OCI-LY7 (cell line): ENCODE measurements around the gene KLK8. TPM values are rescaled to one million over a fixed set of nuclear protein-coding genes. Genes with fewer than 3 reads are reported as not detected.

ENCODE experiments used
- BruUV-seq: library from RNA; stranded (reverse); fragments of 400-500 nt; replicated peaks from 2 replicates; lab custom pipeline; 2021; lab: Mats Ljungman, UMichigan
- CTCF ChIA-PET: fragments of 300-600 bp; sonication (Branson Sonifier 250); formaldehyde crosslinking; loops from one replicate; lab custom pipeline; 2022; ENCODE audit warnings: antibody characterized with exemption; ENCODE audit not compliant: unreplicated experiment; lab: Charles Lee
- POLR2A ChIA-PET: fragments of 300-600 bp; sonication (Branson Sonifier 250); formaldehyde crosslinking; loops from one replicate; lab custom pipeline; 2022; ENCODE audit warnings: antibody characterized with exemption; lab: Charles Lee
- DNase-seq: peaks from one replicate; pipeline ENCODE4 v3.0.0-alpha.2; 2015; ENCODE audit warnings: low spot score
- H2AFZ ChIP-seq: fragments of 200-600 bp; sonication (generic), shearing (Covaris generic); 2 replicates; pipeline ENCODE4 v1.6.1; 2014; ENCODE audit warnings: mild to moderate bottlenecking, antibody characterized with exemption, low read length, moderate library complexity
- H3K27ac ChIP-seq: fragments of 200-600 bp; sonication (generic); 2 replicates; pipeline ENCODE4 v1.5.1; 2014; ENCODE audit warnings: mixed run types, low read depth, mild to moderate bottlenecking, moderate library complexity, low read length, inconsistent platforms; ENCODE audit not compliant: poor library complexity, severe bottlenecking
- H3K36me3 ChIP-seq: fragments of 200-600 bp; sonication (generic); 2 replicates; pipeline ENCODE4 v1.6.1; 2014; ENCODE audit warnings: mild to moderate bottlenecking, antibody characterized with exemption, low read length, moderate library complexity, mixed read lengths; ENCODE audit not compliant: insufficient read depth
- H3K4me1 ChIP-seq: fragments of 200-600 bp; sonication (generic); 2 replicates; pipeline ENCODE4 v1.5.1; 2014; ENCODE audit warnings: mild to moderate bottlenecking, low read length; ENCODE audit not compliant: insufficient read depth, poor library complexity, severe bottlenecking
- H3K4me2 ChIP-seq: fragments of 200-600 bp; sonication (generic); 2 replicates; pipeline ENCODE4 v1.6.1; 2014; ENCODE audit warnings: mild to moderate bottlenecking, low read length
- H3K4me3 ChIP-seq: fragments of 200-600 bp; sonication (generic); 2 replicates; pipeline ENCODE4 v1.5.1; 2014; ENCODE audit warnings: mild to moderate bottlenecking, low read depth, low read length; ENCODE audit not compliant: poor library complexity, severe bottlenecking
- H3K79me2 ChIP-seq: fragments of 200-600 bp; sonication (generic); 2 replicates; pipeline ENCODE4 v1.6.1; 2016; ENCODE audit warnings: low read depth, mild to moderate bottlenecking, low read length, moderate library complexity, mixed read lengths; ENCODE audit not compliant: insufficient read depth
- H3K9me2 ChIP-seq: fragments of 200-600 bp; sonication (generic); 2 replicates; pipeline ENCODE4 v1.6.1; 2016; ENCODE audit warnings: mild to moderate bottlenecking, low read length, mixed read lengths; ENCODE audit not compliant: insufficient read depth
- H3K9me3 ChIP-seq: fragments of 200-600 bp; sonication (generic); 2 replicates; pipeline ENCODE4 v1.6.1; 2014; ENCODE audit warnings: mild to moderate bottlenecking, mixed run types, low read length, mixed read lengths
- H4K20me1 ChIP-seq: fragments of 200-600 bp; sonication (generic); 2 replicates; pipeline ENCODE4 v1.6.1; 2014; ENCODE audit warnings: mild to moderate bottlenecking, antibody characterized with exemption, low read length, moderate library complexity, mixed read lengths; ENCODE audit not compliant: insufficient read depth
- EZH2phosphoT487 ChIP-seq: fragments of 200-600 bp; sonication (generic); IDR thresholded peaks from 2 replicates; pipeline ENCODE4 v1.6.1; 2018; ENCODE audit warnings: low read depth, borderline replicate concordance, mild to moderate bottlenecking, mixed run types, antibody characterized with exemption, low read length, moderate library complexity, mixed read lengths
- intact Hi-C: fragments of 100-400 bp; cut with micrococcal nuclease; formaldehyde crosslinking; loops from one replicate; pipeline ENCODE4 v1.10.0; 2022; ENCODE audit not compliant: unreplicated experiment
- total RNA-seq, 2 experiments: library from RNA; depleted of rRNA in 1 of 2; stranded (reverse); fragments of >200 nt in 1 of 2; shearing (Covaris generic) in 1 of 2; gene quantifications; 2 replicates each; pipeline ENCODE4 v1.2.3, GENCODE V29; 2014 to 2022
- TF ChIP-seq, protein P1 (sequence below): fragments of 200-600 bp; sonication (generic); conservative IDR thresholded peaks from 2 replicates; pipeline ENCODE4 v1.5.1; 2014; ENCODE audit warnings: mild to moderate bottlenecking, antibody characterized with exemption, low read length, moderate library complexity, mixed read lengths

Gene KLK8
- total RNA-seq, 2 experiments from 2014 or later, result not detected

DNA sequence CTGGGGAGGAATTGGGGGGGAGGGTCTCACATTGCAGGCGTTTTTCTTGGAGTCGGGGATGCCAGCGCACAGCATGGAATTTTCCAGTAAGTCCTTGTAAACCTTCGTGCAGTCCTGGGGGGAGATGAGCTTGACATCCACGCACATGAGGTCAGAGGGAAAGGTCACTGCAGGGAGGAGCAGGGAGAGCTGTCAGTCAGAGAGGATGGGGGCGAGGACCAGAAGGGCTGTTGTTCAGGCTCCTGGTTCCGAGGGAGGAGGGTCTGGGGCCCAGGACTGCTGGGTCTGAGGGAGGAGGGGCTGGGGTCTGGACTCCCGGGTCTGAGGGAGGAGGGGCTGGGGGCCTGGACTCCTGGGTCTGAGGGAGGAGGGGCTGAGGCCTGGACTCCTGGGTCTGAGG, 21.6 kb downstream of the KLK8 start:
- no peaks in the 10 kb centered on the region for H3K4me1 ChIP-seq
- H3K9me3 ChIP-seq, result no peaks in the 10 kb centered on the region
- H3K79me2 ChIP-seq, result no peaks in the 10 kb centered on the region
- TF ChIP-seq, protein P1, sequence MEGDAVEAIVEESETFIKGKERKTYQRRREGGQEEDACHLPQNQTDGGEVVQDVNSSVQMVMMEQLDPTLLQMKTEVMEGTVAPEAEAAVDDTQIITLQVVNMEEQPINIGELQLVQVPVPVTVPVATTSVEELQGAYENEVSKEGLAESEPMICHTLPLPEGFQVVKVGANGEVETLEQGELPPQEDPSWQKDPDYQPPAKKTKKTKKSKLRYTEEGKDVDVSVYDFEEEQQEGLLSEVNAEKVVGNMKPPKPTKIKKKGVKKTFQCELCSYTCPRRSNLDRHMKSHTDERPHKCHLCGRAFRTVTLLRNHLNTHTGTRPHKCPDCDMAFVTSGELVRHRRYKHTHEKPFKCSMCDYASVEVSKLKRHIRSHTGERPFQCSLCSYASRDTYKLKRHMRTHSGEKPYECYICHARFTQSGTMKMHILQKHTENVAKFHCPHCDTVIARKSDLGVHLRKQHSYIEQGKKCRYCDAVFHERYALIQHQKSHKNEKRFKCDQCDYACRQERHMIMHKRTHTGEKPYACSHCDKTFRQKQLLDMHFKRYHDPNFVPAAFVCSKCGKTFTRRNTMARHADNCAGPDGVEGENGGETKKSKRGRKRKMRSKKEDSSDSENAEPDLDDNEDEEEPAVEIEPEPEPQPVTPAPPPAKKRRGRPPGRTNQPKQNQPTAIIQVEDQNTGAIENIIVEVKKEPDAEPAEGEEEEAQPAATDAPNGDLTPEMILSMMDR, result no peak
- TF ChIP-seq EZH2phosphoT487, result no peak
- H2AFZ ChIP-seq, result no peak overlapping the region
- DNase-seq, result no peak
- intact Hi-C loops, result no loop called here
- H3K27ac ChIP-seq, result no peak overlapping the region
- H3K36me3 ChIP-seq, result no peaks in the 10 kb centered on the region
- H4K20me1 ChIP-seq, result no peaks in the 10 kb centered on the region
- no peak overlapping the region for H3K4me2 ChIP-seq
- POLR2A ChIA-PET, result no interaction called here
- no TSS peak for BruUV-seq
- H3K9me2 ChIP-seq, result no peaks in the 10 kb centered on the region
- no peak overlapping the region for H3K4me3 ChIP-seq
- CTCF ChIA-PET, result no interaction called here

DNA sequence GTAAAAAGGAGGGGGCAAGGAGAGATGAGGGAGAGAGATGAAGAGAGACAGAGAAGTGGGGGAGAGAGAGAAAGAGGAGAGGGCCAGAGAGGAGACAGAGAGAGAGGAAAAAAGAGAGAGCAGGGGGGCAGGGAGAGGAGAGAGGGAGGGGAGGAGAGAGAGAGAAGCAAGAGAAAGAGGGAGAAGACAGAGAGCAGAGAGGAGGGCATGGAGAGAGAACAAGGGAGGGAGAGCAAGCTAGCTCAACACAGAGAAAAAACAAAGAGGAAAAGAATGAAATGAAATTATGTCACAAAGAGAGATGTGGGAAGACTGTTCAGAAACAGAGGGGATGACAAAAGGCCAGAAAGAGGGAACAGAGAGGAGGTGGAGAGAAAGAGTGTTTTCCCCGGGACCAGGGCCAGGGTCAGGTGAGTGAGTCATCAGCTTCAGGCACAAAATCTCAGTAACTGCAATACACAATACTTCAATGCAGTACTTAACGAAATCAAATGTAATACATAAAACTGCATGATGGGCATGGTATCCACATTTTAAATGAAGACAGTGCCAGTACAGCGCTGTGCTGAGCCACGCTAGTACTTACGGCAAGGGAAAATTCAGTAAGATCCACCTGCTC, 22.5 kb downstream of the KLK8 start:
- Histone ChIP-seq H3K27ac (no peak overlapping the region), H2AFZ (no peak overlapping the region), H3K9me3 (no peaks in the 10 kb centered on the region), H3K4me2 (no peak overlapping the region), H3K36me3 (no peaks in the 10 kb centered on the region), H3K9me2 (no peaks in the 10 kb centered on the region), H3K4me3 (no peak overlapping the region), H3K79me2 (no peaks in the 10 kb centered on the region), H3K4me1 (no peaks in the 10 kb centered on the region), H4K20me1 (no peaks in the 10 kb centered on the region)
- CTCF ChIA-PET, result no interaction called here
- no TSS peak for BruUV-seq
- TF ChIP-seq, protein P1, result no peak
- TF ChIP-seq EZH2phosphoT487, result no peak
- intact Hi-C loops, result no loop called here
- no peak for DNase-seq
- POLR2A ChIA-PET, result no interaction called here

DNA sequence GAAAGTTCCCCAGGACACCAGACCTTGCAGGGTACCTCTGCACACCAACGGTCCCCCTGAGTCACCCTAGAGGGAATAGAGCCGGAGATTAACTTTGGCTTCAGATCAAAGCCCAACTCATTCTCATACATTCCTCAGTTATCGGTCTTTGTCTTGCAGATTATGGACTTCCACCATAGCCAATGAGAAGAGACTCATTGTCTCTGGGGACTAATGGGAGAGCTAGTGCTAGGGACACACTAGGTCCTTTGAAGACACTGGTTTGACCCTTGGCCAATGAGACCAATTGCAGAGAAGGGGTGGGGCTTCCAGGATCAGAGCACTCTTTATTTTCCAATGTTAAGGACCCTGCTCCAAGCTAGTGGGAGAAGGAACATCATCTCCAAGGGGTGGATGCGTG, 23.8 kb downstream of the KLK8 start:
- Histone ChIP-seq H4K20me1 (no peaks in the 10 kb centered on the region), H2AFZ (no peak overlapping the region), H3K4me3 (no peak overlapping the region), H3K9me3 (no peaks in the 10 kb centered on the region), H3K4me1 (no peaks in the 10 kb centered on the region), H3K27ac (no peak overlapping the region), H3K9me2 (no peaks in the 10 kb centered on the region), H3K36me3 (no peaks in the 10 kb centered on the region), H3K79me2 (no peaks in the 10 kb centered on the region), H3K4me2 (no peak overlapping the region)
- TF ChIP-seq EZH2phosphoT487, result no peak
- TF ChIP-seq, protein P1, result no peak
- DNase-seq, result no peak
- CTCF ChIA-PET, result no interaction called here
- no TSS peak for BruUV-seq
- POLR2A ChIA-PET, result no interaction called here
- intact Hi-C loops, result no loop called here
